ENCODE data around the gene ETAA1.

DNA sequence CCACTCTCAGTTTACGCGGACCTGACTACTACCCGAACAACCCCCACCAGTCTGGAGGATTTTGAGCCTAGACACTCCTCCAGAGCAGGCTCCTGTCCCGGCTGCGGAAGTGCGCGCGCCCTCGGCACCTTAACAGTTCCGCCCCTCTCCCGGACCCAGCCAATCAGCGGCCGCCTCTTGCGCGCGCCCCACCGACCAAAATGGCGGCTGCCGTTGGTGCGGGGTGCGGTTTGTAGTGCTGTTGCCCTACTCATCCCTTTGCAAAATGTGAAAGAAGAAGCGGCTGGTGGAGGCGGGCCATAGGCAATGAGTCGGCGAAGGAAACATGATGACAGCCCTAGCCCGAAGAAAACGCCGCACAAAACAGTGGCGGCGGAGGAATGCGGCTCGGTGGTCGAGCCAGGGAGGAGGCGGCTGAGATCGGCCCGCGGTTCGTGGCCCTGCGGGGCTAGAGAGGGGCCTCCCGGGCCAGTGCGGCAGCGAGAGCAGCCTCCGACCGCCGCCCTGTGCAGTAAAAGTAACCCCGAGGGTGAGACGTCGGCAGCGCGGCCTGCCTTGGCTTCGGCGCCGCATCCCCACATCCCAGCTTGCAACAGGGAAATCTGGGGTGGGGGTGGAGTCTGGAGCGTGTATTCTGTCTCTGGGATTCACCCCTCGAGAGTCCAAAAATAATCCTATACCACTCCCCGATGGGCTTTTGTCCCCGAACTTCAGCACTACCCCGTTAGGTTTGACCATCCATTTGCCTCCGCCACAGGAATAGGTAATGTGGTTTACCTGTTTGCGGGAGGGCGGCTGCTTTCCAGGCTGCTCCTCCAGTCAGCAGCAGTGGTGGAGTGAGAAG, at the start of gene ETAA1:
- TF ChIP-seq YY1 (IDR thresholded peaks at IDR 0.05; ENCODE audit: insufficient read depth, insufficient read length) (peak; percentile 76), SUZ12 (IDR thresholded peaks at IDR 0.05; ENCODE audit: extremely low read depth, insufficient read depth, insufficient read length) (no peak)

Data from NT2/D1 (cell line).